T-helper 2 cell treated with Interferon-gamma antibody and Interleukin-4, amounts not matched to agents 100 ng/mL and 5 ng/mL, for 36 hours (primary cell): Measurements from ENCODE around the gene IFITM2. TPM values are rescaled to one million over a fixed set of nuclear protein-coding genes. Genes with fewer than 3 reads are reported as not detected.
"Not testable (repeated sequence)": the region's sequence is repeated elsewhere in the genome, so short reads cannot be mapped to it uniquely, and the experiment has no call there.

Experiments
- intact Hi-C: fragments of 100-400 bp; cut with micrococcal nuclease; formaldehyde crosslinking; loops from one replicate; pipeline ENCODE4 v1.15.1; 2023
- total RNA-seq: library from RNA; stranded (reverse); gene quantifications from 2 replicates; pipeline ENCODE4 v1.2.3, GENCODE V29; 2022

IFITM2 gene
- total RNA-seq, 1 donor from 2014 or later = 1,497 TPM

DNA sequence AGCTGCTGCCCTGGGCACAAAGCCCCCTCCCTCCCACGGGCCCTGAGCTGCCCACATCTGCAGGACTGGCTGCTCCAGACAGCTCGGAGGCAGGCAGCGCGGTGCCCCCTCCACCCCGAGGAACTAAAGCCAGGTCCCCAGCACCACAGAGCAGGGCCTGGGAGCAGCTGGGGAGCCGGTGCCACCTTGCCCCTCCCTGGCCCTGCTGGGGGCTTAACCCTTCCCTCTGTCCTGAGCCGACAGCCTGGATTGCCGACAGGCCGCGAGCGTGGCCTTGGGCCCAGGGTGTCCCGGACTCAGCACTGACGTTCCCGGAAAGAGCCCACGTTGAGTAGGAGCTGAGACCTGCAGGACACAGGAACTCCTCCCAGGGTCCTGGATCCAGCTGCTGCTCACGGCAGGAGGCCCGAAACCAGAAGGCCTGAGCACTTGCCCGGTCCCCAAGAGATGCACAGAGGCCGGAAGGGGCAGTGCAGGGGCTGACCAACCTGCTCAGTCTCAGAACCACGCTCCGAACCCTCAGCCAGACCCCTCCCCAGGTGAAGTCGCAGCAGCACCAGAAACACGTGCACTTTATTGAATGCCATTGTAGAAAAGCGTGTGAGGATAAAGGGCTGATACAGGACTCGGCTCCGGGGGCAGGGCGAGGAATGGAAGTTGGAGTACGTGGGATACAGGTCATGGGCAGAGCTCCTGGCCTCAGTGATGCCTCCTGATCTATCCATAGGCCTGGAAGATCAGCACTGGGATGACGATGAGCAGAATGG, 11.7 kb downstream of the IFITM2 start:
- intact Hi-C loops = not testable (repeated sequence)

DNA sequence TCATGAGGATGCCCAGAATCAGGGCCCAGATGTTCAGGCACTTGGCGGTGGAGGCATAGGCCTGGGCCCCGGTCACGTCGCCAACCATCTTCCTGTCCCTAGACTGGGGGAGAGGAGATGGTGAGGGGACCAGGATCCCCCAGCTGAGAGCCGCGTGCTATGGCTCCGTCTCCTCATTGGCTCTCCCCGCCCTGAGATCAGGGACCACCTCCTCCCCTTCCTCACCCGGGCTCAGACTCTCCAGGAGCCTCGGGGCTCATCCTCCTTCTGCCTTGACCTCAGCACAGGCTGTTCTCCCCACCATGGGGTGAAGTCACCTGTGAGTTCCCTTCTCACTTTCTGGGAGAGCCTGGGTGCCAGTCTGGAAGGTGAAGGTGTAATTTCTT, 12.3 kb downstream of the IFITM2 start:
- intact Hi-C loops = not testable (repeated sequence)

DNA sequence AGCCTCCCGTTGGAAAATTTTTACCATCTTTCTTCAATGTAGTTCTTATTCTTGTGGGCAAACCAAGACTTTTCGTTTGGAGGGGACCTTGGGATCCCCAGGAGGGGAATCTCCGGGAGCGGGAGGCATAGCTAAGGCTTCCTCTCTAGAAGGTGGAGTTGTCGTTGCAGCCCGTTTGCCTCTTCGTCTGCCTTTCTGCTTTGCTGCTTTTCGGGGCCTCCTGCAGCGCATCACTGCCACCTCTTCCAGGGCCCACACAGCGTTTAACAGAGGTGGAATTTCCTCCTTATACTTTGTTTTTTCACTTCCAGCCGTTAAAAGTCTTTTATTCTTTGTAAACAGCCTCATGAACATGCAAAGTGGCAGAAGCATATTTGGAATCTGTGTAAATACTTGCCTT, 16.5 kb downstream of the IFITM2 start:
- intact Hi-C loops = no loop called here

DNA sequence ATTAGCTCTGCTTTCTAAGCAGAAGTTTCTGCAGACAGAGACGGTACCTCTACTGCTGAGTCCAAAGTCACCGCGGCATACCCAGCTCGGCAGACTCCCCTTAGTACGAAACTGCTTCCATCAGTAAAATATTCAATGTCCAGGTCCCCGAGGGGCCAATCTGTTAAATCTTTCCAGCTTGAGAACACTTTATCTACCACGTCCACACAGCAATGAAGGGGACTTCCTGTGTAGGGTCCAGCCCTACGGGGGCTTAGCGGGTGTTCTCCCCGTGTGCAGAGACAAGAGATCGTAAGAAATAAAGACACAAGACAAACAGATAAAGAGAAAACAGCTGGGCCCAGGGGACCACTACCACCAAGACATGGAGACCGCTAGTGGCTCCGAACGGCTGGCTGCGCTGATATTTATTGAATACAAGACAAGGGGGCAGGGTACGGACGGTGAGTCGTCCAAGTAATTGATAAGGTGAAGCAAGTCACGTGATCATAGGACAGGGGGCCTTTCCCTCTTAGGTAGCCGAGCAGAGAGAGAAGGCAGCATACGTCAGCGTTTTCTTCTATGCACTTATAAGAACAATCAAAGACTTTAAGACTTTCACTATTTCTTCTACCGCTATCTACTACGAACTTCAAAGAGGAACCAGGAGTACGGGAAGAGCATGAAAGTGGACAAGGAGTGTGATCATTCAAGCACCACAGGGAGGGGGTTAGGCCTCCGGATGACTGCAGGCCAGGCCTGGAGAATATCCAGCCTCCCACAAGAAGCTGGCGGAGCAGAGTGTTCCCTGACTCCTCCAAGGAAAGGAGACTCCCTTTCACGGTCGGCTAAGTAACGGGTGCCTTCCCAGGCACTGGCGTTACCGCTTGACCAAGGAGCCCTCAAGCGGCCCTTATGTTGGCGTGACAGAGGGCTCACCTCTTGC, 17.2 kb downstream of the IFITM2 start:
- intact Hi-C loops = not testable (repeated sequence)

DNA sequence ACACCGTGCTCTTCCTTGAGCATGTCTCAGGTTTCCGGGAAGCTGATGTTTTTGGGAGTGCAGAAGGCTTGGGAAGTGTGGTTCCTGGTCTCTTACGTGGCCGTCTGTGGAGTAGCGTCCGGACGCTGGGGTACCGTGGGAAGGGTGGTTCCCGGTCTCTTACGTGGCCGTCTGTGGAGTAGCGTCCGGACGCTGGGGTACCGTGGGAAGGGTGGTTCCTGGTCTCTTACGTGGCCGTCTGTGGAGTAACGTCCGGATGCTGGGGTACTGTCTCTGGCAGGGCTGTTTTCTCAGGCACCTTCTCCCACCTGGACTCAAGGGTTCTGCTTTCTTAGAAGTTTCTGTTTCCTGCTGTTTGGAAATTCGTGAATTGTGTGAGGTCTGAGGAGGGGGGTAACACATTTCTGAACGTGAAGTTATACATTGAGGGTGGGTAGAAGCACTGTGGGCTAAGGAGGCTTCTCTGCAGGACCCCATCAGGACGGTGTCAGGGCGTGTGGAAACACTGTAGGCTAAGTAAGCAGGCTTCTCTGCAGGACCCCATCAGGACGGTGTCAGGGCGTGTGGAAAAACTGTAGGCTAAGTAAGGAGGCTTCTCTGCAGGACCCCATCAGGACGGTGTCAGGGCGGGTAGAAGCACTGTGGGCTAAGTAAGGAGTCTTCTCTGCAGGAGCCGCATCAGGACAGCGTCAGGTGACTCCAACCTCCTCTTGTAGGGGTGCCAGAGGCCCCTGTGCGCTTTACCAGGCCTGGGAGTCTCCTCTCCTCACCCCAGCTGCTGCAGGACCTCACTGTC, 18.4 kb downstream of the IFITM2 start:
- intact Hi-C loops = loop anchor here (2.0 kb wide), 1 partner anchor 29 kb away; no protein-coding TSS in a partner anchor

DNA sequence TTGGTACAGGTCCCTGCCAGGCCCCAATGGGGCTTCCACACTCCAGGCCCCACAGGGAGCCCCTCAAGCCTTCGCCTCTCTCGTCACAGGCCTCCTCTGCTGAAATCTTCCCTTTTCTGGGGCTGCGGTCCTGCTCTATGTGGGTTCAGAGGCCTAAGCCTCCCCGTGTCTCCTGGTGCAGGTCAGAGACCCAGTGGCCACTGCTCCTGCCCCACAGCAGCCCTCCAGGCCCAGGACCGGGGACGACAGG, 18.9 kb downstream of the IFITM2 start:
- intact Hi-C loops = loop anchor here (2.0 kb wide), 1 partner anchor 28 kb away; no protein-coding TSS in a partner anchor

DNA sequence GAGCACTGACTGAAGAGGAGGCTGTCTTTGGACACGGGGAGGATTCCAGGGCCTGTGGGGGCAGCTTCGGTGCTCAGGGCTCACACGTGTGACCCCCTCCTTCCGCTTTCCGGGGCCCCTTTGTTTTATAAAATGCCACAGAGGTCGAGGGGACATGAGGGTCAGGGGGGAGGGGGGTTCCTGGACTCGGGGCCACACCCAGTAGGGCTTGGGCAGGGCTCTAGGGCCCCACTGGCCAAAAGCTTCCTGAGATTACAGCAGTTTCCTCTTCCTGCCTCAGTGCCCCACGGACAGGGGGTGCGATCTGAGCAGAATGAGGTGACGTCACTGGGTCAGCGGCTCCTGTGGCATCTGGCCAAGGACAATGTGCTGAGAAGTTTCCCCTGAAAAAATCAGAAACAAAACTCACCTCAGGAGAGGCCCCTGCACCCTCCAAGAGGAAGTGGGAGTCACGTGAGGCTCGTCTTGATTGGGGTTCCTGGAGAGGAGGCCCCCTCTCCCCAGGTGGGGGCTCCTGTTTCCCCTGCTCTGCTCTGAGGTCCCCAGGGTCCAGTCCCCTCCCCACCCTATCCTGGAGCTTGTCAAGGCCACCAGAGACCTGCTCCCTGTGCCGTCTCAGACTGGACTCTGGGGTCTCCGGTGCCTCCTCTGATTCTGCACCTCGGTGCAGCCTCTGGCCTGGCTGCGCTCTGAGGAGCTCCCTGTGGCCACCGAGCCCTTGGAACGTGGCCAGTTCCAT, 19.4 kb downstream of the IFITM2 start:
- intact Hi-C loops = loop anchor here (2.0 kb wide), 1 partner anchor 28 kb away; no protein-coding TSS in a partner anchor

DNA sequence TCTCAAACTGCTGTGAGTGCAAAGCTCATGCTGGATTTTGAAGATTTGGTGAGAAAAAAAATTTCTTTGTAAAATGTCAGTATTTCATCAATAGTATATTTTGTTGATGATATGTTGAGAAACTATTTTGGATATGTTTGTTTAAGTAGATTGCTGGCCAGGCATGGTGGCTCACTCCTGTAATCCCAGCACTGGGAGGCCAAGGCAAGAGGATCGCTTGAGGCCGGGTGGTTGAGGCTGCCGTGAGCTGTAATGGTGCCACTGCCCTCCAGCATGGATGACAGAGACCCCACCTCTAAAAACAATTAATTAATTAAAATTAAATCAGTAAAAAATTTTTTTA, 19.9 kb downstream of the IFITM2 start:
- intact Hi-C loops = loop anchor here (2.0 kb wide), 1 partner anchor 27 kb away; no protein-coding TSS in a partner anchor

DNA sequence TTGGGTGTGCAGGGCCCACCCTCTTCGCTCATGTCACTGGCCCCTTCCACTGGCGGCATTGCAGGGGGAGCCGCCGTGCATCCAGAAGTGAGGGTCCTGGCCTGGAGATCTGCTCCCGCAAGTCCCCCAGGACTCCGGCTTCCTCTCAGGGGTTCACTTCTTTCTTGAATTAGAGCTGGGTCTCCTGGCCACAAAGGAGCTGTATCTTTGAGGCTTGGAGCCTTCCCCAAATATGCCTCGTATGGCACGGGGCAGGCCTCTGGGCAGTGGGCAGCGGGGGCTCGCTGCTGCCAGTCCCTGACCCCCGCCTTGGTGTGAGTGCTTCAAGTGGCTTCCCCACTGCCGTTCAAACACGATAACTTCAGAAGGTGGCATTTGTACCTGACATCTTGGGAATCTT, 20.4 kb downstream of the IFITM2 start:
- intact Hi-C loops = no loop called here

DNA sequence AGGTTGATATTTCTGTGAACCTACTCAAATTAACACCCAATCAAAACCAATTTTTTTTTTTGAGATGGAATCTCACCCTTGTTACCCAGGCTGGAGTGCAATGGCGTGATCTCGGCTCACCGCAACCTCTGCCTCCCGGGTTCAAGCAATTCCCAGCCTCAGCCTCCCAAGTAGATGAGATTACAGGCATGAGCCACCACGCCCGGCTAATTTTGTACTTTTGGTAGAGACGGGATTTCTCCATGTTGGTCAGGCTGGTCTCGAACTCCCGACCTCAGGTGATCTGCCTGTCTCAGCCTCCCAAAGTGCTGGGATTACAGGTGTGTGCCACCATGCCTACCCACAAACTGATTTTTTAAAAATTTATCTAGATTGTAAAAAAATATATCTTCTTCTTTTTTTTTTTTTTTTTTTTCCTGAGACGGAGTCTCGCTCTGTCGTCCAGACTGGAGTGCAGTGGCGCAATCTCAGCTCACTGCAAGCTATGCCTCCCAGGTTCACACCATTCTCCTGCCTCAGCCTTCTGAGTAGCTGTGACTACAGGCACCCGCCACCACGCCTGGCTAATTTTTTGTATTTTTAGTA, 21.0 kb downstream of the IFITM2 start:
- intact Hi-C loops = not testable (repeated sequence)

DNA sequence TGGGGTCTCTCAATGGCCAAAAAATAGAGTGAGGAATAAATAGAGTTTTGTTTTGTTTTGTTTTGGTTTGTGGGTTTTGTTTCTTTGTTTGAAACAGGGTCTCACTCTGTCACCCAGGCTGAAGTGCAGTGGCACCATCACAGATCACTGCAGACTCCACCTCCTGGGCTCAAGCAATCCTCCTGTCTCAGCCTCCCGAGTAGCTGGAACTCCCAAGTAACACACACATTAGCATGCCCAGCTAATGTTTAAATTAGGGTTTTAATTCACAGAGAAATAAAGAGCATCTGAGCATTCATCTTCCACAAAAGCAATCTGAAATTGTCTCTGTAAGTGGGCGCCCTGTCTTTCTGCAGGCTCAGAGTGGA, 22.3 kb downstream of the IFITM2 start:
- intact Hi-C loops = no loop called here

DNA sequence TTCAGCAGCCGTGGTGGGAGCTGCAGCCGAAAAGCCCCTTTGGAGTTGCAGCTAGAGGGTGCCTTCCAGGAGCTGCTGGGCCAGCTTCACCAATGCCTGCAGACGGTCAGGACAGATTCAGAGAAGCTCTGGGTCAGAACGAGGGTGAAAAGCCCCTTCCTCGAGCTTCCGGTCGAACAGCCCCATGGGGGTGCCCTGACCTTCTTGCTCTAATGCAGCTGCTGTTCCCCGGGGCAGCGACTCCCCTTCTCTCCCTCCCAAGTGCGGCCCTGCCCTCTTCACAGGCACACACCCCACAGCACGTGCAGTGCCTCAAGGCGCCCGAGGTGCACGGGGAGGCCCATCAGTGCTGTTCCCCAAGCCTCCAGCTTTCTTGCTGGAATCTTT, 22.7 kb downstream of the IFITM2 start:
- intact Hi-C loops = no loop called here

DNA sequence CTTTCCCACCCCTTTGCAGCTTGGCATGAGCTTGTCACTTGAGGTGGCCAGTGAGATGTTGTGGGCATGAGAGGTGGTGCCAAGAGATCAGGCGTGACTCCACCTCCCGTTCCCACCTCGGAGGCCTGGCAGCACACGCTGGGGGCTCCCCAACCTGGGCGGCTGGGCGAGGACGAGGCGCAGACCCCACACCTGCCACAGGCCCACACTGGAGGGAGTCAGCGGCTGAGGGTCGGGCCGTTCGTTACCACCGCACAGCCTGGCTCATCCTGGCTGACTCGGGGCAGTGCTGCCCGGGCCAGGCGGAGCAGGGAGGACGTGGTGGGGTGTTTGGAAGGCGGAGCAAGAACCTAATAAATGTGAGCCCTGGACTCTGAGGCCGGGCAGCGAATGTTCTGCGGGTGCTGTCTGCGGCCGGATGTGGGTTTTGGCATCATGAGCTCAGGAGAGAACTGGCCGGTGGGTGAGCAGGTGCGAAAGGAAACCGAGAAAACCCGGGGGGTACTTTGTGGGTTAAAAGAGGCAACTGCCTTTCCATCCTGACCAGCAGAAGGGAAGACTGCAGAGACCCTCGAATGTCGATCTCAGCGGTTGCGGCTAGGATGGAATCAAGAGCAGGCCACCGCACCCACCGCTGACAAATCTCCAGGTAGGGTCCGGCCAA, 23.2 kb downstream of the IFITM2 start:
- intact Hi-C loops = no loop called here

DNA sequence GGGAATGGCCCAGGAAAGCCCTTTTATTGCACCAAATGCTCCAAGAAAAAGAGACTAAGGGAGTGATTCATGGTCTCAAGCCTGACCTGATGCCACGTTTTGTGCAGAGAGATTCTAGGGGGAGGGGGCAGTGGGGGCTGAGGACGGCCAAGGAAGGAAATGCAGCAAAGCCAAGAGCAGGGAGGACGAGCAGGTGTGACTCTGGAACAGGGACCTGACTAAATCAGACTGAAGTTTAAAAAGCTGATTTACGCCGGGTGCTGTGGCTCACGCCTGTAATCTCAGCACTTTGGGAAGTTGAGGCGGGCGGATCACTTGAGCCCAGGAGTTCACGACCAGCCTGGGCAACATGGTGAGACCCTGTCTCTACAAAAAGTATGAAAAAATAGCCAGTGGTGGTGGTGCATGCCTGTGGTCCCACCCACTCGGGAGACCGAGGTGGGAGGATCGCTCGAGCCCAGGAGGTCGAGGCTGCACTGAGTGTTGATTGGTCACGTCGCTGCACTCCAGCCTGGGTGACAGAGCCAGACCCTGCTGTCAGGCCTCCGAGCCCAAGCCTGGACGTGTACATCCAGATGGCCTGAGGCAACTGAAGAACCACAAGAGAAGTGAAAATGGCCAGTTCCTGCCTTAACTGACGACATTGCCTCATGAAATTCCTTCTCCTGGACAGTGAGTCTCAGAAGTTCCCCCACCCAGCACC, 23.9 kb downstream of the IFITM2 start:
- intact Hi-C loops = no loop called here

DNA sequence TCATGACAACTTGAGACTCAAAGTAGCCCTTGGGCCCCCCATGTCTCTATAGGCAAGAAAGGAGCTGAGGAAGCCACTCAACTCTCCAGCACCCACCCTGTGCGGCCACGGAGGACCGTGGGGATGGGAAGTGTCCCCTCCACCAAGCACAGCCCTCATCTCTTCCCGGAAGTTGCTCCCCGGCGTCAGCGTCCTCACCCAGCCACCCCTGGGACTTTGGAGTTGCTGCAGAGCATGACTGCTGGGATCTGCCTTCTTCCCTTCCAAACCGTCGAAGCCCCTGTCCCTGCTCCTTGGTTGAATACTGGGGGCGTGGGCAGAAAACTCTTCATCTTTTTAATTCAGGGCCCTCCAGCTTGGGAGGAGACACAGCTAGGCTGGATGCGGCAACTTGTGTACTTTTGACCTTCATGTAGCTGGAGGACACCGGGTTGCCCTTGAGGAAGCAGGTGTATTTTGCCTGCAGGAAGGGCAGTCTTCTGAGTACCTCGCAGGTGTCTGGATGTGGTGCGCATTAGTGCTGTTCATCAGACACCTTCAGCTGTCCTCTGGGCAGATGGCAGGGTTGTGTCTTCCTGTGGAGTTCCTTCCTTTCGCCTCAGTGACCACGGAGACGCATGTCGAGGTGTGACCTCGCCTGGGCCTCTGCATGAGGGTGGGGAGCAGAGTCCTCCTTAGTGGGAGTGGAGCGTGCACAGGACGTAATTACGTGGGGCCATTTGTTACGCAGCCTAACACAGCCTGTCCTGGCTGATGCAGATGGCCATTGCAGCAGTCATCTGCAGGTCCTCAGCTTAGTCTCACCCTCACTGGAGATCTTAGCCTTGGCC, 25.2 kb downstream of the IFITM2 start:
- intact Hi-C loops = no loop called here

DNA sequence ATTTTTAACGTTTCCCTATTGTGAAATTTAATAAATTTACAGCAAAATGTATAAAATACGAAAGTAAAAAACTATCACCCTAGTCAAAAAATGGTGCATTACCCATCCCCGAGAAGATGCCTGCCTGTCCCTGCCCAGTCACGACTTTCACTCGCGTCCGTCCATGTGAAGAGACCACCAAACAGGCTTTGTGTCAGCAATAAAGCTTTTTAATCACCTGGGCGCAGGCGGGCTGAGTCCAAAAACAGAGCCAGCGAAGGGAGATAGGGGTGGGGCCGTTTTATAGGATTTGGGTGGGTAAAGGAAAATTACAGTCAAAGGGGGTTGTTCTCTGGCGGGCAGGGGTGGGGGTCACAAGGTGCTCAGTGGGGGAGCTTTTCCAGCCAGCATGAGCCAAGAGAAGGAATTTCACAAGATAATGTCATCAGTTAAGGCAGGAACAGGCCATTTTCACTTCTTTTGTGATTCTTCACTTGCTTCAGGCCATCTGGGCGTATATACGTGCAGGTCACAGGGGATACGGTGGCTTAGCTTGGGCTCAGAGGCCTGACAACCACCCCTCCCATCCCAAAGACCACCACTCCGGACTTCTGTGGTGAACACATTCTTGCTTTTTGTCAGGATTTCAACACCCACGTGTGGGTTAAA, 26.1 kb downstream of the IFITM2 start:
- intact Hi-C loops = not testable (repeated sequence)

DNA sequence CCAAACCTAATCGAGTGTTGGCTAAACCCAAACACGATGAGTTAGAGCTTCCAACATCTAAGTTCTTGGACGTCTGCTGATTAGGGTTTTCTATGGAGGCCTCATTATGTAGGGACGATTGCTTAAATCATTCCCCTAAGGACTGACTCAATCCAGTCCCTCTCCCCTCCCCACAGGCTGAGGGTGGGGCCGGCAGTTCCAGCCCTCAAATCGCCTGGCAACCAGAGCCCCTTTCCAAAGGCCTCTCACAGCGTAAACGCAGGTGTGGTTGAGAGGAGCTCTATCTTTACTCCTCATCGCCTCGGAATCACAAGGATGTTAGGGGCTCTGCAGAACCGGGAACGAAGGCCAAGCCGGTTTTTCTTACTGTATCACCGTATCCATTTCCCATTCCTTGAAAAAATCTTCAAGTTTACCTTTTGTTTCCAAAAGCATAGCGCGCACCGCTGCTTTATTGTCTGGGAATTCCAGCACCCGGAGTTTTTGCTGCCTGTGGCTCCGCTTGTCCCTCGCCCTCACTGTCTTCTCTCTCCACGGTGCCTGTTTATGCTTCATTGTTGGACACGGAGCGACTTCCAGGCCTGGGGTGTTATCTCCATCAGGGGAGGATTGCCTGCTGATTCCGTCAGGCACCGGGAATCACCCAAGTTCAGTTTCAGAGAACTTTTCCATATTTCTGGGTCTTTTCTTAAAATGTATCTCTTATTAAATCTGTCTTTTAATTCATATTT, 26.8 kb downstream of the IFITM2 start:
- intact Hi-C loops = no loop called here
